Lower lobe of right lung (tissue), 2 donors: ENCODE data around the gene MST1. TPM values are rescaled to one million over a fixed set of nuclear protein-coding genes. Genes with fewer than 3 reads are reported as not detected.

Source experiments
- ATAC-seq, 2 donors: fragments of 200-7000 bp; cut with Tn5 transposase; one replicate each; pipeline ENCODE4 v1.9.1; 2020 to 2022; ENCODE audit warnings: mild to moderate bottlenecking in 2 of 2, moderate library complexity in 2 of 2
- DNase-seq: peaks from one replicate; pipeline ENCODE4 v3.0.0-alpha.2; 2020
- H3K27ac ChIP-seq: fragments of 200-600 bp; one replicate; pipeline ENCODE4 v1.8.0; 2022
- H3K27me3 ChIP-seq: fragments of 200-600 bp; one replicate; pipeline ENCODE4 v1.8.0; 2022; ENCODE audit warnings: low read depth
- H3K36me3 ChIP-seq: fragments of 200-600 bp; one replicate; pipeline ENCODE4 v1.8.0; 2022; ENCODE audit warnings: mild to moderate bottlenecking
- H3K4me1 ChIP-seq: fragments of 200-600 bp; one replicate; pipeline ENCODE4 v1.8.0; 2022
- H3K4me3 ChIP-seq: fragments of 200-600 bp; one replicate; pipeline ENCODE4 v1.8.0; 2022; ENCODE audit warnings: mild to moderate bottlenecking
- H3K9me3 ChIP-seq: fragments of 200-600 bp; one replicate; pipeline ENCODE4 v1.8.0; 2022
- intact Hi-C: fragments of 100-400 bp; cut with DNase I; formaldehyde crosslinking; loops from one replicate; pipeline ENCODE4 v1.11.0; 2022
- total RNA-seq: library from RNA; stranded (reverse); fragmentation: NEBNext Ultra II Directional; extraction: Animal tissue kit (Norgen Biotek cat#: 25700); gene quantifications from one replicate; pipeline ENCODE4 v1.2.1, GENCODE V29; 2021
- TF ChIP-seq, protein P1 (sequence below): fragments of 200-600 bp; IDR thresholded peaks from one replicate; pipeline ENCODE4 v1.8.0; 2022; ENCODE audit warnings: antibody characterized with exemption, mild to moderate bottlenecking
- donor health status: DM: no; HTN: yes; CAD: no; lungs with severe emphysema.

Gene MST1
- total RNA-seq, 1 donor from 2014 or later: 17.5 TPM

DNA sequence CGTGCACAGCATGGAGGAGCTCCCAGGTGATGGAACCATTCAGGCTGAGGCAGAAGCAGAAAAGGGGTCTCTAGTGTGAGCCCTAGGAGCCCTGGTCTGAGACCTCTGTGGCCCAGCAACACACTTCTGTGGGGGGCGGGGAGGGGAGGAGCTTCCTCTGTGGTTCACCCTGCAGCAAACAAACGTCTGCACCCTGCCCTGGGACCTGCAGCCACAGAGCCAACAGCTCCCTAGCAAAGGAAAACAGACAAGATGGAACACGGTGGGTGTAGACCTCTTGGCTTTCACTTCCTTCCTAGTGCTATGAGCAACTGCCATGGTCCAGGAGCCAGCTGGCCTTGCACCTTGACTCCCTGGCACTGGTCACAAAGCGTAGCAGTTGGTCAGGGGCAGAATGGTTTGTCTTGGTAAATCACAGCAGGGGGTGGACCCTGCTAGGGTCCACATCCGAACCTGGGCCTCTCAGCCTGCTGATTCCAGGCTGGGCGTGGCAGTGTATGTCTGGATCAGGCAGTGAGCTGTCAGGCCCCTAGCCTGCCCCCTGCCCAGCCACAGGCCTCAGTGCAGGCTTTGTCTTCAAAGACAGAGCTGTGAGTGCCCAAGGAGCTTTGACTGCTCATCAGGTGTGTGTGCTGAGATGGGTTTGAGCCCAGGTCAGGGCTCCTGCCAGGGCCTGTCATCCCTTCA, 23.5 kb upstream of the MST1 start:
- intact Hi-C loops: no loop called here
- Histone ChIP-seq H3K4me3 (no peak overlapping the region), H3K4me1 (no peaks in the 10 kb centered on the region), H3K36me3 (peaks cover 26% of the 10 kb centered on the region), H3K27me3 (no peaks in the 10 kb centered on the region), H3K9me3 (no peaks in the 10 kb centered on the region), H3K27ac (no peak overlapping the region)
- no peak for ATAC-seq
- no peak for DNase-seq
- TF ChIP-seq, protein P1, sequence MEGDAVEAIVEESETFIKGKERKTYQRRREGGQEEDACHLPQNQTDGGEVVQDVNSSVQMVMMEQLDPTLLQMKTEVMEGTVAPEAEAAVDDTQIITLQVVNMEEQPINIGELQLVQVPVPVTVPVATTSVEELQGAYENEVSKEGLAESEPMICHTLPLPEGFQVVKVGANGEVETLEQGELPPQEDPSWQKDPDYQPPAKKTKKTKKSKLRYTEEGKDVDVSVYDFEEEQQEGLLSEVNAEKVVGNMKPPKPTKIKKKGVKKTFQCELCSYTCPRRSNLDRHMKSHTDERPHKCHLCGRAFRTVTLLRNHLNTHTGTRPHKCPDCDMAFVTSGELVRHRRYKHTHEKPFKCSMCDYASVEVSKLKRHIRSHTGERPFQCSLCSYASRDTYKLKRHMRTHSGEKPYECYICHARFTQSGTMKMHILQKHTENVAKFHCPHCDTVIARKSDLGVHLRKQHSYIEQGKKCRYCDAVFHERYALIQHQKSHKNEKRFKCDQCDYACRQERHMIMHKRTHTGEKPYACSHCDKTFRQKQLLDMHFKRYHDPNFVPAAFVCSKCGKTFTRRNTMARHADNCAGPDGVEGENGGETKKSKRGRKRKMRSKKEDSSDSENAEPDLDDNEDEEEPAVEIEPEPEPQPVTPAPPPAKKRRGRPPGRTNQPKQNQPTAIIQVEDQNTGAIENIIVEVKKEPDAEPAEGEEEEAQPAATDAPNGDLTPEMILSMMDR: no peak

DNA sequence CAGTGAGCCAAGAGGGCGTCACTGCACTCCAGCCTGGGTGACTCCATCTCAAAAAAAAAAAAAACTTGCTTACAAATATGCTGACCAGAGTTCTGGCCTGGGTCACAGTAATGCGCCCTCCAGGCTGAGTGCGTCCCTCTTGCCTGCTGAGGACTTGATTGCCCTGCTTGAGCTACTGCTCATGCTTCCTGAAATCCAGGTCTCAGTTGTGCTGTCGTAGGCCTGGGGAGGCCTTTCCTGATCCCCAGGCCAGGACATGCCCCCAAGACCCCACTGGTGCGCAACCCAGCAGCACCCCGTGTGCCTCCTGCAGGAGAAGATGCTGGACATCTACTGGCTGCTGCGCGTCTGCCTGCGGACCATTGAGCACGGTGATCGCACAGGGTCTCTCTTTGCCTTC, 22.9 kb upstream of the MST1 start:
- intact Hi-C loops: no loop called here
- DNase-seq (no peak), ATAC-seq (no peak)
- Histone ChIP-seq H3K4me1 (no peaks in the 10 kb centered on the region), H3K27ac (no peak overlapping the region), H3K4me3 (no peak overlapping the region), H3K27me3 (no peaks in the 10 kb centered on the region), H3K36me3 (peaks cover 28% of the 10 kb centered on the region), H3K9me3 (no peaks in the 10 kb centered on the region)
- TF ChIP-seq, protein P1: no peak

DNA sequence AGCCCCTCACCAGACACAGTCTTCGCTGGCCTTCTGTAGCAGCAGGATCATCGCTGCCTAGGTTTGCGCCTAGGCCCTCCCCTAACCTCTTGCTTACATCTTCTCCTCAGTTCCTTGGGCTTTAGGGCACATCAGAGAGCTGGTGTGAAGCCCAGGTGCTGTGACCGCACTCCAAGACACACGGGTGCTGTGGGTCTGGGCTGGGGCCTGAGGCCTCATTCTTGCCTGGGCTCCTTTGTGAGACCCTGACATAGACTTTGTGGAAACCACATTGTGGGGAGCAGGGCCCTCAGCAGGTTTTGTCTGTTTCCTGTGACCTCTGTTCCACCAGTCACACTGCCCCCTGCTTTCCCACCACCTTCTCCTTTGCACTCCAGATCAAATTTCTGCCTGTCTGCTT, 22.2 kb upstream of the MST1 start:
- Histone ChIP-seq H3K4me1 (no peaks in the 10 kb centered on the region), H3K27me3 (no peaks in the 10 kb centered on the region), H3K36me3 (peaks cover 28% of the 10 kb centered on the region), H3K27ac (no peak overlapping the region), H3K4me3 (no peak overlapping the region), H3K9me3 (no peaks in the 10 kb centered on the region)
- DNase-seq (no peak), ATAC-seq (no peak)
- intact Hi-C loops: no loop called here
- TF ChIP-seq, protein P1: no peak

DNA sequence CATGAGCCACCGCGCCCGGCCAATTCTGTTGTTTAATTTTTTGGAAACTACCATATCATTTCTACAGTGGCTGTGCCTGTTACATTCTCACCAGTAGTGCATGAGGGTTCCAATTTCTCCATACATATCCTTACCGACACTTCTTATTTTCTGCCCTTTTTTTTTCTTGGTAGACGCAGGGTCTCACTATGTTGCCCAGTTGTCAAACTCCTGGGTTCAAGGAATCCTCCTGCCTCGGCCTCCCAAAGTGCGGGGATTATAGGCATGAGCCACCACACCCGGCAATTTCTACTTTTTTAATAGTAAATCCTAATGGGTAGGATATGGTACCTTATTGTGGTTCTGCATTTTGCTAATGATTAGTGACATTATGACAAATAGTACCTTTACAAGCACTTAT, 20.6 kb upstream of the MST1 start:
- no peak for ATAC-seq
- TF ChIP-seq, protein P1: no peak
- H3K36me3 ChIP-seq: peaks cover 32% of the 10 kb centered on the region
- no peaks in the 10 kb centered on the region for H3K4me1 ChIP-seq
- no peak for DNase-seq
- H3K27me3 ChIP-seq: no peaks in the 10 kb centered on the region
- intact Hi-C loops: no loop called here
- no peak overlapping the region for H3K27ac ChIP-seq
- H3K4me3 ChIP-seq: no peak overlapping the region
- no peaks in the 10 kb centered on the region for H3K9me3 ChIP-seq

DNA sequence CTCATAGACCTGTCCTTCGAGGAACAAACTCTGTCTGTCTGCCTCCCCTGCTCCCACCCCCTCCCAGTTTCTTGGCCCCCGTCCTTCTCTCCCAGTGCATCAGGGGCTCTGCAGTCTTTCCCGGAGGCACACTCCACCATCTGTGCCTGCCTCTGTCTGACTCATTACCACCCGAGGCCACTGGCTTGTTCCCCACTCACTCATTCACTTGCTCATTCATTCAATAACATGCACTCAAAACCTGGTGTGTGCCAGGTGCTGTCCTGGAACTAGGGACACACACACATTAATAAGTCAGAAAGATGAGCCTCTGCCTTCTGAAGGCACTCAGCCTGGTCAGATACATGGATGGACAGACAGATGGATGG, 17.8 kb upstream of the MST1 start:
- TF ChIP-seq, protein P1: no peak
- ATAC-seq (no peak), DNase-seq (no peak)
- Histone ChIP-seq H3K27me3 (no peaks in the 10 kb centered on the region), H3K4me1 (peaks cover 8% of the 10 kb centered on the region), H3K4me3 (no peak overlapping the region), H3K36me3 (peaks cover 53% of the 10 kb centered on the region), H3K27ac (no peak overlapping the region), H3K9me3 (no peaks in the 10 kb centered on the region)
- intact Hi-C loops: no loop called here
